Common myeloid progenitor, CD34-positive (primary cell): Measurements from ENCODE around the gene MSS51. TPM values are rescaled to one million over a fixed set of nuclear protein-coding genes. Genes with fewer than 3 reads are reported as not detected.

Source experiments
- CTCF ChIA-PET: fragments of 350-600 bp; sonication (Branson Sonifier 250); formaldehyde crosslinking; loops from one replicate; lab custom pipeline; 2021; ENCODE audit warnings: antibody characterized with exemption; lab: Charles Lee
- POLR2A ChIA-PET: fragments of 350-600 bp; sonication (Branson Sonifier 250); formaldehyde crosslinking; loops from one replicate; lab custom pipeline; 2021; ENCODE audit warnings: antibody characterized with exemption; lab: Charles Lee
- DNase-seq, 3 donors: peaks; one replicate each; pipeline versions ENCODE4 v3.0.0 to v3.0.0-alpha.2; 2013
- H3K27ac ChIP-seq, 2 experiments: 1 replicate in 1 of 2; 2 replicates in 1 of 2; pipeline ENCODE4 v1.7.0; 2013; ENCODE audit warnings: inconsistent platforms in 2 of 2, low read length in 2 of 2, mild to moderate bottlenecking in 2 of 2, low read depth in 1 of 2, moderate library complexity in 1 of 2; ENCODE audit not compliant: severe bottlenecking in 2 of 2, insufficient read depth in 1 of 2, poor library complexity in 1 of 2
- H3K27me3 ChIP-seq, 5 experiments: replicated peaks in 2 of 5; 1 replicate in 3 of 5; 2 replicates in 2 of 5; pipeline versions ENCODE4 v1.6.1 to v1.7.0; 2013; ENCODE audit warnings: low read length in 4 of 5, mild to moderate bottlenecking in 2 of 5, moderate library complexity in 2 of 5, inconsistent platforms in 1 of 5; ENCODE audit not compliant: insufficient read depth in 5 of 5, control insufficient read depth in 4 of 5
- H3K36me3 ChIP-seq, 4 experiments: 1 replicate in 2 of 4; 2 replicates in 2 of 4; pipeline versions ENCODE4 v1.6.1 to v1.7.0; 2013; ENCODE audit warnings: low read length in 3 of 4, control low read depth in 1 of 4, mild to moderate bottlenecking in 1 of 4; ENCODE audit not compliant: control insufficient read depth in 4 of 4, insufficient read depth in 4 of 4
- H3K4me1 ChIP-seq, 4 experiments: 1 replicate in 3 of 4; 2 replicates in 1 of 4; pipeline versions ENCODE4 v1.6.1 to v1.7.1; 2013; ENCODE audit warnings: low read length in 3 of 4, mild to moderate bottlenecking in 3 of 4, control low read depth in 1 of 4, inconsistent platforms in 1 of 4, moderate library complexity in 1 of 4; ENCODE audit not compliant: control insufficient read depth in 4 of 4, insufficient read depth in 4 of 4; ENCODE audit errors: control extremely low read depth in 1 of 4
- H3K4me3 ChIP-seq, 7 experiments: 1 replicate in 4 of 7; 2 replicates in 3 of 7; pipeline versions ENCODE4 v1.5.1 to v1.7.0; 2013; ENCODE audit warnings: mild to moderate bottlenecking in 7 of 7, low read length in 6 of 7, moderate library complexity in 6 of 7, inconsistent platforms in 2 of 7, low read depth in 2 of 7, control low read depth in 1 of 7; ENCODE audit not compliant: insufficient read depth in 4 of 7, control insufficient read depth in 1 of 7; ENCODE audit errors: extremely low read depth in 1 of 7
- H3K9me3 ChIP-seq, 5 experiments: 1 replicate in 4 of 5; 2 replicates in 1 of 5; pipeline versions ENCODE4 v1.6.1 to v1.7.1; 2013; ENCODE audit warnings: low read length in 4 of 5, mild to moderate bottlenecking in 2 of 5, inconsistent platforms in 1 of 5, low read depth in 1 of 5, moderate library complexity in 1 of 5; ENCODE audit not compliant: control insufficient read depth in 4 of 5, insufficient read depth in 2 of 5; ENCODE audit errors: control extremely low read depth in 1 of 5
- WGBS: methylation state at CpG from one replicate; pipeline ENCODE4 v1.1.5; 2013; ENCODE audit not compliant: insufficient coverage; 5-methylcytosine and 5-hydroxymethylcytosine counted together
- polyA plus RNA-seq: library from polyadenylated mRNA; unstranded; fragments of 120-200 nt; gene quantifications from one replicate; pipeline ENCODE4 v1.2.1, GENCODE V29; 2013

The MSS51 gene
- polyA plus RNA-seq = 2.0 TPM

GRCh38 chr10:73433538-73433867 is at the start of gene MSS51:
Gene MSS51, minus strand, starts transcription at chr10:73433561. Its CDS starts 5,277 bp downstream, at chr10:73428284.
- peaks cover 0 to 8% (median 2%) of the 10 kb centered on the region in 4 experiments for H3K4me1 ChIP-seq
- peaks cover 4 to 15% (median 11%) of the 10 kb centered on the region in 4 experiments for H3K36me3 ChIP-seq
- ChIA-PET POLR2A (no interaction called here), CTCF (no interaction called here)
- no peak within 1 kb of the TSS for H3K4me3 ChIP-seq
- peak within 1 kb of the TSS in 1 of 2 experiments; percentile 52 for H3K27ac ChIP-seq
- no peaks in the 10 kb centered on the region for H3K27me3 ChIP-seq
- H3K9me3 ChIP-seq = no peaks in the 10 kb centered on the region
- DNase-seq = peak in 1 of 3 donors; percentile 26

GRCh38 chr10:73480158-73480557 is 46.8 kb upstream of the MSS51 start:
- POLR2A ChIA-PET = no interaction called here
- whole genome bisulfite sequencing = 98% methylated on average over 7 of the region's 7 CpGs

GRCh38 chr10:73478636-73479035 is 45.3 kb upstream of the MSS51 start:
- no peaks in the 10 kb centered on the region for H3K4me1 ChIP-seq
- ChIA-PET POLR2A (no interaction called here), CTCF (no interaction called here)
- H3K27ac ChIP-seq = peak overlapping the region in 1 of 2 experiments; percentile 5
- H3K9me3 ChIP-seq = no peaks in the 10 kb centered on the region
- peaks cover 13 to 50% (median 22%) of the 10 kb centered on the region in 4 experiments for H3K36me3 ChIP-seq
- H3K4me3 ChIP-seq = no peak overlapping the region
- no peaks in the 10 kb centered on the region for H3K27me3 ChIP-seq
- no CpG with 5 or more reads among the region's 3 CpGs for WGBS
- DNase-seq = peak in 2 of 3 donors; percentile 22 to 41

More at GRCh38 chr10:73480158-73480557, 46.8 kb upstream of the MSS51 start:
- H3K27ac ChIP-seq = no peak overlapping the region
- H3K36me3 ChIP-seq = peaks cover 12 to 40% (median 20%) of the 10 kb centered on the region in 4 experiments
- H3K27me3 ChIP-seq = no peaks in the 10 kb centered on the region
- CTCF ChIA-PET = no interaction called here
- no peaks in the 10 kb centered on the region for H3K4me1 ChIP-seq
- no peak for DNase-seq
- no peaks in the 10 kb centered on the region for H3K9me3 ChIP-seq
- no peak overlapping the region for H3K4me3 ChIP-seq

- ChIA-PET POLR2A (no interaction called here), CTCF (interaction anchor here (1.1 kb wide), 1 partner anchor 59 kb away, joined by 3 read pairs; no protein-coding TSS in a partner anchor)
- Histone ChIP-seq H3K9me3 (no peaks in the 10 kb centered on the region), H3K27me3 (no peaks in the 10 kb centered on the region), H3K36me3 (peaks cover 11 to 73% (median 28%) of the 10 kb centered on the region in 4 experiments), H3K27ac (no peak overlapping the region), H3K4me1 (no peaks in the 10 kb centered on the region), H3K4me3 (no peak overlapping the region)
- WGBS = no CpG with 5 or more reads among the region's 3 CpGs
- no peak for DNase-seq
Measured at GRCh38 chr10:73471226-73471625, 37.9 kb upstream of the MSS51 start.

GRCh38 chr10:73469579-73469978 is 36.2 kb upstream of the MSS51 start:
- peaks cover 5 to 70% (median 31%) of the 10 kb centered on the region in 4 experiments for H3K36me3 ChIP-seq

GRCh38 chr10:73467206-73467605 is 33.8 kb upstream of the MSS51 start:
- CTCF ChIA-PET = interaction anchor here (1.0 kb wide), 1 partner anchor 23 kb away, joined by 5 read pairs; no protein-coding TSS in a partner anchor
- WGBS = no CpG with 5 or more reads among the region's 2 CpGs
- Histone ChIP-seq H3K36me3 (peaks cover 5 to 58% (median 31%) of the 10 kb centered on the region in 4 experiments), H3K27ac (no peak overlapping the region), H3K27me3 (no peaks in the 10 kb centered on the region), H3K9me3 (no peaks in the 10 kb centered on the region), H3K4me1 (no peaks in the 10 kb centered on the region), H3K4me3 (no peak overlapping the region)
- DNase-seq = peak in 1 of 3 donors; percentile 15
- POLR2A ChIA-PET = no interaction called here

More at GRCh38 chr10:73469579-73469978, 36.2 kb upstream of the MSS51 start:
- H3K4me1 ChIP-seq = no peaks in the 10 kb centered on the region
- no peaks in the 10 kb centered on the region for H3K27me3 ChIP-seq
- CTCF ChIA-PET = no interaction called here
- H3K9me3 ChIP-seq = no peaks in the 10 kb centered on the region
- H3K4me3 ChIP-seq = no peak overlapping the region
- no peak overlapping the region for H3K27ac ChIP-seq
- no peak for DNase-seq
- POLR2A ChIA-PET = no interaction called here

GRCh38 chr10:73465978-73466726 is 32.8 kb upstream of the MSS51 start:
- Histone ChIP-seq H3K4me1 (no peaks in the 10 kb centered on the region), H3K36me3 (peaks cover 5 to 49% (median 27%) of the 10 kb centered on the region in 4 experiments)

More at GRCh38 chr10:73465978-73466726, 32.8 kb upstream of the MSS51 start:
- Histone ChIP-seq H3K27ac (no peak overlapping the region), H3K9me3 (no peaks in the 10 kb centered on the region), H3K4me3 (no peak overlapping the region), H3K27me3 (no peaks in the 10 kb centered on the region)
- WGBS = no CpG with 5 or more reads among the region's 2 CpGs
- POLR2A ChIA-PET = interaction anchor here (0.8 kb wide), 1 partner anchor 8 kb away, joined by 3 read pairs; no protein-coding TSS in a partner anchor
- CTCF ChIA-PET = no interaction called here
- no peak for DNase-seq
